Esophagus (tissue), 2 donors: ENCODE data around the gene NDUFA13. TPM values are rescaled to one million over a fixed set of nuclear protein-coding genes. Genes with fewer than 3 reads are reported as not detected.

Experiments
- H3K27ac ChIP-seq, 2 donors: one replicate each; pipeline ENCODE4 v1.5.1; 2013; ENCODE audit warnings: low read depth in 2 of 2, mild to moderate bottlenecking in 2 of 2, inconsistent platforms in 1 of 2, low read length in 1 of 2, moderate library complexity in 1 of 2
- H3K27me3 ChIP-seq, 2 donors: one replicate each; pipeline ENCODE4 v1.6.1; 2013; ENCODE audit warnings: low read length in 2 of 2, control low read depth in 1 of 2, mild to moderate bottlenecking in 1 of 2; ENCODE audit not compliant: insufficient read depth in 2 of 2, control insufficient read depth in 1 of 2
- H3K36me3 ChIP-seq, 2 donors: one replicate each; pipeline ENCODE4 v1.6.1; 2013; ENCODE audit warnings: low read length in 1 of 2; ENCODE audit not compliant: control insufficient read depth in 2 of 2, insufficient read depth in 2 of 2
- H3K4me1 ChIP-seq, 2 donors: one replicate each; pipeline ENCODE4 v1.6.1; 2013; ENCODE audit warnings: low read length in 1 of 2; ENCODE audit not compliant: control insufficient read depth in 2 of 2, insufficient read depth in 2 of 2
- H3K4me3 ChIP-seq, 2 donors: one replicate each; pipeline ENCODE4 v1.5.1; 2013; ENCODE audit warnings: low read length in 2 of 2, mild to moderate bottlenecking in 2 of 2, low read depth in 1 of 2, moderate library complexity in 1 of 2
- H3K9me3 ChIP-seq, 2 donors: one replicate each; pipeline ENCODE4 v1.6.1; 2013; ENCODE audit warnings: mild to moderate bottlenecking in 2 of 2, low read depth in 1 of 2, low read length in 1 of 2, moderate library complexity in 1 of 2; ENCODE audit not compliant: control insufficient read depth in 2 of 2, insufficient read depth in 1 of 2
- WGBS, 2 donors: extraction: QIAGEN DNeasy Blood & Tissue Kit; methylation state at CpG; one replicate each; pipeline ENCODE4 v1.1.7; 2013; 5-methylcytosine and 5-hydroxymethylcytosine counted together
- polyA plus RNA-seq, 2 donors: library from polyadenylated mRNA; stranded (reverse); fragments of 200-250 nt; gene quantifications; one replicate each; pipeline ENCODE4 v1.2.3, GENCODE V29; 2013
- donor health status: healthy with polysubstance abuse.
- donor health status: Bipolar disorder and iron deficiency.

The NDUFA13 gene
- polyA plus RNA-seq, 2 donors: 273 to 353 TPM

DNA sequence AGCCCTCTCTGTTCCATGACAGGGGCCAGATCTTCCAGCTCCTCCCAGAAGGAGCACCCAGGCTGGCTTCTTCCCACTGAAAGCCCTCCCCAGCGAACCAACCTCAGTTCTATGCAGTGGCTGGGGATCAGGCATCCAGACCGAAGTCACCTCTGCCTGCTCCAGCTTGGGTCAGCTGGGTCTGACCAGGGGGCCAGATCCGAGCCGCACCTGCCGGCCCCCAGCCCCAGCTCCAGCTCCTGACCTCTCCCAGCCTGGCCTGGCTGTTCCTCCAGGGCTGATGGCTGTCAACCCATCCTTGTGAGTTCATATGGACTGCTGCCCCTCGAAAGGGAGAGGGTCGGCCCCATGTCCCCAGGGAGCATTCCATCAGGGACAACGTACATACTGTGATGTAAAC is 8.7 kb upstream of the NDUFA13 start:
- Histone ChIP-seq H3K36me3 (peaks cover 14 to 33% of the 10 kb centered on the region in 2 donors), H3K4me3 (no peak overlapping the region), H3K27ac (no peak overlapping the region), H3K9me3 (no peaks in the 10 kb centered on the region), H3K4me1 (peaks cover 0 to 5% of the 10 kb centered on the region in 2 donors), H3K27me3 (no peaks in the 10 kb centered on the region)
- WGBS, 2 donors: 83 to 89% methylated on average over 8 of the region's 8 CpGs

DNA sequence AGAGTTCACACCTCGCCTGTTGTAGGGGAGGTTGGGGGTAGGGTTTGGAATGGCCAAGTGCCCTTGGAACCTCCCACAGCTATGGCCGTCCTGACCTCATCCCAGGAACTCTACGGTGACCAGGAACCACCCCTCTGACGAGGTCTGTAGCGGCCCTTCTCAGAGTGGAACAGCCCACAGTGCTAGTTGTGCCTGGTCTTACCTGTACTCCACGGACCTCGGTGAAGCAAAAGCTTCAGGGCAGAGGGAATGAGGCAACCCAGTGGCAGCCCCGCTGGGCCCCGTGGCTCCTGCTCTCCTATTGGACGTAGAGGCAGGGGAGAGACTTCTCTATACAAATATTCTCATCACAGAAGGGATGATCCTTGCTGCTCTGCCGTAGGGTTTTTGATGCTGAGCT is 7.8 kb upstream of the NDUFA13 start:
- no peak overlapping the region for H3K27ac ChIP-seq
- 84 to 87% methylated on average over 11 of the region's 11 CpGs for WGBS, 2 donors
- no peaks in the 10 kb centered on the region for H3K9me3 ChIP-seq
- no peak overlapping the region for H3K4me3 ChIP-seq
- no peaks in the 10 kb centered on the region for H3K27me3 ChIP-seq
- peaks cover 9 to 26% of the 10 kb centered on the region in 2 donors for H3K36me3 ChIP-seq
- H3K4me1 ChIP-seq: peaks cover 0 to 5% of the 10 kb centered on the region in 2 donors

GRCh38 chr19:19510432-19510831 is 5.6 kb upstream of the NDUFA13 start:
- WGBS, 2 donors: 35% methylated on average over 6 of the region's 6 CpGs
- H3K27ac ChIP-seq: peak overlapping the region in 1 of 2 donors; percentile 11

DNA sequence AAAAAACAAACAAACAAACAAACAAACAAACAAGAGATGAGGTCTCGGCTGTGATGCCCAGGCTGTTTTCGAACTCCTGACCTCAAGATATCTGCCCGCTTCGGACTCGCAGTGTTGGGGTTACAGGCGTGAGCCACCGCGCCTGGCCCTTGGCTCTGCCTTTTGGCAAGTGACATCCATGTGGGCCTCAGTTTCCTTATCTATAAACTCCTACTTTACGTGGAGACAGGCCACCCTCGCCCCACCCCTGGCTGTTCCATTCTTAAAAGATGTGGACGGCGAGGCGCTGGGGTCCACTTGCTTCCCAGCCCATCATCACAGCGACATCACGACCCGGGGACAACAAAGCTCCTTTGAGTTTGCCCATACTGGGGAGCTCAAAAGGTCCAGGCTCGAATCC is 2.3 kb upstream of the NDUFA13 start:
- H3K27ac ChIP-seq: no peak overlapping the region
- peaks cover 0 to 9% of the 10 kb centered on the region in 2 donors for H3K9me3 ChIP-seq
- H3K36me3 ChIP-seq: no peaks in the 10 kb centered on the region
- 82 to 87% methylated on average over 17 of the region's 17 CpGs for WGBS, 2 donors
- no peak overlapping the region for H3K4me3 ChIP-seq
- no peaks in the 10 kb centered on the region for H3K27me3 ChIP-seq
- H3K4me1 ChIP-seq: peaks cover 0 to 16% of the 10 kb centered on the region in 2 donors

More at GRCh38 chr19:19510432-19510831, 5.6 kb upstream of the NDUFA13 start:
- H3K4me1 ChIP-seq: peaks cover 0 to 16% of the 10 kb centered on the region in 2 donors
- peaks cover 3 to 15% of the 10 kb centered on the region in 2 donors for H3K36me3 ChIP-seq
- H3K9me3 ChIP-seq: peaks cover 0 to 9% of the 10 kb centered on the region in 2 donors
- H3K27me3 ChIP-seq: no peaks in the 10 kb centered on the region
- no peak overlapping the region for H3K4me3 ChIP-seq

DNA sequence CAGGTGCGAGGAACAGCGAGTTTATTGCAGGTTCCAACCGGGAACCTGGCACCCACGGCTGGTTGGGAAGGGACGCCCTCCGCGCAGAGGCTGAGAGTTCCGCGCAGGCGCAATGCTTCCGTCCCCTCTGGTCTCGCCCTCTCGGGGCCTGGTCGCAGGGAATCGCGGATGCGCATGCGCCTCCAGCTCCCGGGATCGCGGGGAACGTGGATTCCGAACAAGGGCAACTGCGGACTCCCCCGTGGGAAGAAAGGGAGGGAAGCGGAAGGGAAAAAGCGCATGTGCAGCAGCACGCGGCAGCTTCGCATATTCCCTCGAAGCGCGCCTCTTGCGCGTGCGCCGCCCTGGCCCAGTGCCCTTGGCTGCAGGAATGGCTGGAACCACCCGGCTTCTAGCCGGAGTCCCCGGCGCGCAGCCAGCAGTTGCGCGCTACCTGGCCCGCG is 1.8 kb upstream of the NDUFA13 start:
- Histone ChIP-seq H3K36me3 (no peaks in the 10 kb centered on the region), H3K4me1 (peaks cover 0 to 16% of the 10 kb centered on the region in 2 donors), H3K27ac (no peak overlapping the region), H3K9me3 (peaks cover 0 to 9% of the 10 kb centered on the region in 2 donors), H3K4me3 (no peak overlapping the region), H3K27me3 (no peaks in the 10 kb centered on the region)
- WGBS, 2 donors: 24 to 42% methylated on average over 46 of the region's 46 CpGs

GRCh38 chr19:19514881-19515641 is 964 bp upstream of the NDUFA13 start, which contains the start of gene TSSK6:
Gene TSSK6, minus strand, starts transcription at chr19:19515548. Its CDS starts 121 bp downstream, at chr19:19515427.
- WGBS, 2 donors: 87 to 89% methylated on average over 72 to 74 of the region's 74 CpGs
- Histone ChIP-seq H3K27me3 (no peaks in the 10 kb centered on the region), H3K4me1 (peaks cover 0 to 14% of the 10 kb centered on the region in 2 donors), H3K27ac (peak within 1 kb of the TSS; percentile 72 to 86), H3K36me3 (no peaks in the 10 kb centered on the region), H3K9me3 (peaks cover 0 to 9% of the 10 kb centered on the region in 2 donors), H3K4me3 (peak within 1 kb of the TSS; percentile 77 to 85)

DNA sequence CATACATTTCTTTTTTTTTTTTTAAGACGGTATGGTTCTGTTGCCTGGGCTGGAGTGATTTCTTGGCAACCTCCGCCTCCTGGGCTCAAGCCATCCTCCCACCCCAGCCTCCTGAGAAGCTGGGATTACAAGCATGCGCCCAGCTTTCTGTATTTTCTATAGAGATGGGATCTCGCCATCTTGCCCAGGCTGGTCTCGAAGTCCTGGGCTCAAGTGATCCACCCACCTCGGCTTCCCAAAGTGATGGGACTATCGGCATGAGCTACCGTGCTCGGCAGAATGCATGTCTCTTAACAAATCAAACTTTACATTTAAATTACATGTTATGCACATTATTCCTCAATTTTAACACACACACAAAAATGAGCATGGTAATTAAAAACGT is 1.2 kb downstream of the NDUFA13 start:
- no peak overlapping the region for H3K27ac ChIP-seq
- peak overlapping the region in 1 of 2 donors; percentile 85 for H3K4me3 ChIP-seq
- H3K4me1 ChIP-seq: peaks cover 0 to 11% of the 10 kb centered on the region in 2 donors
- WGBS, 2 donors: 80 to 86% methylated on average over 10 of the region's 10 CpGs
- H3K9me3 ChIP-seq: peaks cover 0 to 9% of the 10 kb centered on the region in 2 donors
- no peaks in the 10 kb centered on the region for H3K27me3 ChIP-seq
- no peaks in the 10 kb centered on the region for H3K36me3 ChIP-seq

GRCh38 chr19:19520989-19521388 is 5.0 kb downstream of the NDUFA13 start:
- Histone ChIP-seq H3K4me3 (no peak overlapping the region), H3K36me3 (peaks cover 0 to 1% of the 10 kb centered on the region in 2 donors), H3K27ac (no peak overlapping the region), H3K4me1 (no peaks in the 10 kb centered on the region), H3K9me3 (no peaks in the 10 kb centered on the region), H3K27me3 (no peaks in the 10 kb centered on the region)
- 77 to 85% methylated on average over 6 of the region's 6 CpGs for WGBS, 2 donors

- H3K36me3 ChIP-seq: peaks cover 0 to 13% of the 10 kb centered on the region in 2 donors
Observed at GRCh38 chr19:19523177-19523576, 7.2 kb downstream of the NDUFA13 start.

More at GRCh38 chr19:19523177-19523576, 7.2 kb downstream of the NDUFA13 start:
- Histone ChIP-seq H3K4me1 (no peaks in the 10 kb centered on the region), H3K9me3 (no peaks in the 10 kb centered on the region), H3K4me3 (no peak overlapping the region), H3K27ac (no peak overlapping the region), H3K27me3 (no peaks in the 10 kb centered on the region)
- 86 to 92% methylated on average over 3 of the region's 3 CpGs for WGBS, 2 donors
